Neuron (in vitro differentiated cells): ENCODE results near the gene MAGEC3.
"Not testable (repeated sequence)": the region's sequence is repeated elsewhere in the genome, so short reads cannot be mapped to it uniquely, and the experiment has no call there.

Source experiments
- H2AFZ ChIP-seq: one replicate; pipeline ENCODE4 v1.6.1; 2013; ENCODE audit warnings: low read depth, mild to moderate bottlenecking, inconsistent platforms, low read length, moderate library complexity
- H3K27me3 ChIP-seq: one replicate; pipeline ENCODE4 v1.6.1; 2013; ENCODE audit warnings: low read length; ENCODE audit not compliant: insufficient read depth
- H3K36me3 ChIP-seq: one replicate; pipeline ENCODE4 v1.6.1; 2013; ENCODE audit warnings: low read length; ENCODE audit not compliant: insufficient read depth
- H3K4me1 ChIP-seq: one replicate; pipeline ENCODE4 v1.6.1; 2013; ENCODE audit warnings: low read length; ENCODE audit not compliant: insufficient read depth
- H3K4me3 ChIP-seq: 2 replicates; pipeline ENCODE4 v1.5.1; 2013; ENCODE audit warnings: mild to moderate bottlenecking, low read length, moderate library complexity
- H3K9me3 ChIP-seq: one replicate; pipeline ENCODE4 v1.6.1; 2013; ENCODE audit warnings: low read length

Gene MAGEC3

GRCh38 chrX:141838016-141838415 lies at the start of gene MAGEC3:
Gene MAGEC3, plus strand, starts transcription at chrX:141838316. Its CDS starts 0 bp downstream, at chrX:141838316.
- Histone ChIP-seq H3K9me3 (no peaks in the 10 kb centered on the region), H2AFZ (no peak within 1 kb of the TSS), H3K36me3 (no peaks in the 10 kb centered on the region), H3K4me3 (no peak within 1 kb of the TSS), H3K4me1 (no peaks in the 10 kb centered on the region), H3K27me3 (no peaks in the 10 kb centered on the region)

- no peaks in the 10 kb centered on the region for H3K36me3 ChIP-seq
- H3K9me3 ChIP-seq, result no peaks in the 10 kb centered on the region
- H2AFZ ChIP-seq, result no peak overlapping the region
- no peaks in the 10 kb centered on the region for H3K27me3 ChIP-seq
- no peaks in the 10 kb centered on the region for H3K4me1 ChIP-seq
- H3K4me3 ChIP-seq, result no peak overlapping the region
These were observed 46.3 kb upstream of the MAGEC3 start for GRCh38 chrX:141791856-141792255.

- H3K4me1 ChIP-seq, result no peaks in the 10 kb centered on the region
- H3K9me3 ChIP-seq, result no peaks in the 10 kb centered on the region
- no peaks in the 10 kb centered on the region for H3K27me3 ChIP-seq
- no peak overlapping the region for H3K4me3 ChIP-seq
- H3K36me3 ChIP-seq, result no peaks in the 10 kb centered on the region
- H2AFZ ChIP-seq, result no peak overlapping the region
These were observed 26.7 kb upstream of the MAGEC3 start for GRCh38 chrX:141811438-141811837.

- H3K9me3 ChIP-seq, result no peaks in the 10 kb centered on the region
- no peaks in the 10 kb centered on the region for H3K27me3 ChIP-seq
- no peaks in the 10 kb centered on the region for H3K36me3 ChIP-seq
- no peak overlapping the region for H3K4me3 ChIP-seq
- H2AFZ ChIP-seq, result no peak overlapping the region
- no peaks in the 10 kb centered on the region for H3K4me1 ChIP-seq
These were observed 23.8 kb upstream of the MAGEC3 start for GRCh38 chrX:141814213-141814857.

- Histone ChIP-seq H3K27me3 (no peaks in the 10 kb centered on the region), H3K4me3 (no peak overlapping the region), H3K9me3 (no peaks in the 10 kb centered on the region), H3K4me1 (no peaks in the 10 kb centered on the region), H3K36me3 (no peaks in the 10 kb centered on the region), H2AFZ (no peak overlapping the region)
These were observed 22.2 kb upstream of the MAGEC3 start for GRCh38 chrX:141815904-141816303.

- no peak overlapping the region for H3K4me3 ChIP-seq
- H3K36me3 ChIP-seq, result no peaks in the 10 kb centered on the region
- no peaks in the 10 kb centered on the region for H3K27me3 ChIP-seq
- no peaks in the 10 kb centered on the region for H3K4me1 ChIP-seq
- no peak overlapping the region for H2AFZ ChIP-seq
- H3K9me3 ChIP-seq, result no peaks in the 10 kb centered on the region
These were observed 5.9 kb upstream of the MAGEC3 start for GRCh38 chrX:141832247-141832646.

- Histone ChIP-seq H3K36me3 (no peaks in the 10 kb centered on the region), H3K4me1 (no peaks in the 10 kb centered on the region), H3K4me3 (no peak overlapping the region), H3K27me3 (no peaks in the 10 kb centered on the region), H2AFZ (no peak overlapping the region), H3K9me3 (no peaks in the 10 kb centered on the region)
These were observed 1.7 kb downstream of the MAGEC3 start for GRCh38 chrX:141839856-141840255.

GRCh38 chrX:141857479-141857878 lies 19.4 kb downstream of the MAGEC3 start:
- H3K4me3 ChIP-seq, result no peak overlapping the region

GRCh38 chrX:141879616-141880015 lies 41.5 kb downstream of the MAGEC3 start:
- Histone ChIP-seq H3K4me3 (no peak overlapping the region), H3K4me1 (no peaks in the 10 kb centered on the region), H3K9me3 (no peaks in the 10 kb centered on the region), H2AFZ (no peak overlapping the region), H3K27me3 (no peaks in the 10 kb centered on the region), H3K36me3 (no peaks in the 10 kb centered on the region)

More at GRCh38 chrX:141857479-141857878, 19.4 kb downstream of the MAGEC3 start:
- H3K27me3 ChIP-seq, result no peaks in the 10 kb centered on the region
- no peak overlapping the region for H2AFZ ChIP-seq
- no peaks in the 10 kb centered on the region for H3K9me3 ChIP-seq
- no peaks in the 10 kb centered on the region for H3K36me3 ChIP-seq
- H3K4me1 ChIP-seq, result no peaks in the 10 kb centered on the region

- not testable (repeated sequence) for H2AFZ ChIP-seq, H3K9me3 ChIP-seq, H3K4me3 ChIP-seq, H3K27me3 ChIP-seq, H3K36me3 ChIP-seq, H3K4me1 ChIP-seq
These were observed 50.7 kb downstream of the MAGEC3 start for GRCh38 chrX:141888811-141889210.

- H3K36me3 ChIP-seq, result no peaks in the 10 kb centered on the region
These were observed 56.6 kb downstream of the MAGEC3 start for GRCh38 chrX:141894733-141895132.

GRCh38 chrX:141897690-141898089 lies 59.6 kb downstream of the MAGEC3 start:
- H3K4me3 ChIP-seq, result no peak overlapping the region
- H2AFZ ChIP-seq, result no peak overlapping the region
- H3K4me1 ChIP-seq, result no peaks in the 10 kb centered on the region
- H3K36me3 ChIP-seq, result no peaks in the 10 kb centered on the region
- H3K9me3 ChIP-seq, result no peaks in the 10 kb centered on the region
- H3K27me3 ChIP-seq, result no peaks in the 10 kb centered on the region

More at GRCh38 chrX:141894733-141895132, 56.6 kb downstream of the MAGEC3 start:
- Histone ChIP-seq H2AFZ (no peak overlapping the region), H3K4me1 (no peaks in the 10 kb centered on the region), H3K27me3 (peaks cover 2% of the 10 kb centered on the region), H3K4me3 (no peak overlapping the region), H3K9me3 (no peaks in the 10 kb centered on the region)

GRCh38 chrX:141902366-141902765 lies 64.2 kb downstream of the MAGEC3 start:
- Histone ChIP-seq H3K4me1 (no peaks in the 10 kb centered on the region), H3K4me3 (no peak overlapping the region), H3K9me3 (no peaks in the 10 kb centered on the region), H3K27me3 (no peaks in the 10 kb centered on the region), H2AFZ (no peak overlapping the region), H3K36me3 (no peaks in the 10 kb centered on the region)
